SK-N-SH (cell line): Measurements from ENCODE around the gene TMEM213.

Experiments used
- JUND ChIP-seq: IDR thresholded peaks from 2 replicates; pipeline ENCODE4 v1.4.0; 2012
- RAD21 ChIP-seq: IDR thresholded peaks from 2 replicates; pipeline ENCODE4 v1.6.1; 2012; ENCODE audit warnings: mild to moderate bottlenecking, low read length
- TEAD4 ChIP-seq: IDR thresholded peaks from 2 replicates; pipeline ENCODE4 v1.4.0; 2012; ENCODE audit warnings: mild to moderate bottlenecking, borderline replicate concordance; ENCODE audit not compliant: insufficient read depth

DNA sequence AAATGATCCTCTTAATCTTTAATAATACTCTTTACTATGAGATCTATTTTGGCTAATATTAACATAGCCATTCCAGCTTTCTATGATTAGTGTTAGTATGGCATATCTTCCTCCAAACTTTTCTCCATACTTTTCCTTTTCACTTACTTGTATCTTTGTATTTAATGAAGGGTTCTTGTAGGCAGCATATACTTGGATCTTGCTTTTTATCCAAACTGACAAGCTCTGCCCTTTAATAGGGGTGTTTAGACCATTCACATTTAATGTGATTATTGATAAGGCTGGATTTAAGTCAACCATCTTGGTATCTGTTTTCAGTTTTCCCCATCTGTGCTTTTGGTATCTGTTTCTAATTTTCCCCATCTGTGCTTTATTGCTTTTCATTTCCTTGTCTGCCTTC is 59.9 kb downstream of the TMEM213 start:
- no peak for TF ChIP-seq JUND
- TF ChIP-seq RAD21, result no peak
- TF ChIP-seq TEAD4, result no peak
